GM12872 (cell line): ENCODE results near the gene FAM193B.

ENCODE experiments used
- CTCF ChIP-seq: IDR thresholded peaks from 3 replicates; pipeline ENCODE4 v1.5.1; 2011; ENCODE audit warnings: low read depth, mild to moderate bottlenecking, low read length, moderate library complexity; ENCODE audit not compliant: insufficient read depth

The FAM193B gene

GRCh38 chr5:177511796-177512675, 42.3 kb downstream of the FAM193B start:
- no peak for TF ChIP-seq CTCF

GRCh38 chr5:177511181-177511580, 43.2 kb downstream of the FAM193B start:
- TF ChIP-seq CTCF, result no peak

- TF ChIP-seq CTCF, result no peak
These were observed 43.8 kb downstream of the FAM193B start for GRCh38 chr5:177510567-177511053.

GRCh38 chr5:177509991-177510566, 44.3 kb downstream of the FAM193B start:
- peak; percentile 27; the same call in 1 of the 3 replicates for TF ChIP-seq CTCF

GRCh38 chr5:177509381-177509951, 44.9 kb downstream of the FAM193B start, which contains the start of gene DOK3:
DOK3 (minus strand) TSS chr5:177509826; CDS start chr5:177509540, 286 bp downstream.
- no peak for TF ChIP-seq CTCF

GRCh38 chr5:177508837-177509236, 45.5 kb downstream of the FAM193B start:
- TF ChIP-seq CTCF, result no peak

GRCh38 chr5:177508221-177508611, 46.1 kb downstream of the FAM193B start:
- TF ChIP-seq CTCF, result no peak
